Activated naive CD8-positive, alpha-beta T cell (primary cell): ENCODE results near the gene VEGFA.

Source experiments
- H3K27ac Mint-ChIP-seq: one replicate; pipeline ENCODE4 v1.8.0; 2021; ENCODE audit warnings: mixed read lengths
- H3K27me3 Mint-ChIP-seq: one replicate; pipeline ENCODE4 v1.8.0; 2021; ENCODE audit warnings: mixed read lengths
- H3K36me3 Mint-ChIP-seq: one replicate; pipeline ENCODE4 v1.8.0; 2021; ENCODE audit warnings: mixed read lengths
- H3K4me1 Mint-ChIP-seq: one replicate; pipeline ENCODE4 v1.8.0; 2021; ENCODE audit warnings: low read depth, mixed read lengths
- H3K4me3 Mint-ChIP-seq: one replicate; pipeline ENCODE4 v1.8.0; 2021; ENCODE audit warnings: mild to moderate bottlenecking, mixed read lengths
- H3K9me3 Mint-ChIP-seq: one replicate; pipeline ENCODE4 v1.8.0; 2021; ENCODE audit warnings: low read depth, mixed read lengths

VEGFA gene

GRCh38 chr6:43820486-43820885, 50.5 kb downstream of the VEGFA start:
- Mint-ChIP-seq H3K4me3 (no peak overlapping the region), H3K27ac (no peak overlapping the region), H3K9me3 (no peaks in the 10 kb centered on the region), H3K27me3 (peaks cover 5% of the 10 kb centered on the region), H3K4me1 (no peaks in the 10 kb centered on the region), H3K36me3 (no peaks in the 10 kb centered on the region)

DNA sequence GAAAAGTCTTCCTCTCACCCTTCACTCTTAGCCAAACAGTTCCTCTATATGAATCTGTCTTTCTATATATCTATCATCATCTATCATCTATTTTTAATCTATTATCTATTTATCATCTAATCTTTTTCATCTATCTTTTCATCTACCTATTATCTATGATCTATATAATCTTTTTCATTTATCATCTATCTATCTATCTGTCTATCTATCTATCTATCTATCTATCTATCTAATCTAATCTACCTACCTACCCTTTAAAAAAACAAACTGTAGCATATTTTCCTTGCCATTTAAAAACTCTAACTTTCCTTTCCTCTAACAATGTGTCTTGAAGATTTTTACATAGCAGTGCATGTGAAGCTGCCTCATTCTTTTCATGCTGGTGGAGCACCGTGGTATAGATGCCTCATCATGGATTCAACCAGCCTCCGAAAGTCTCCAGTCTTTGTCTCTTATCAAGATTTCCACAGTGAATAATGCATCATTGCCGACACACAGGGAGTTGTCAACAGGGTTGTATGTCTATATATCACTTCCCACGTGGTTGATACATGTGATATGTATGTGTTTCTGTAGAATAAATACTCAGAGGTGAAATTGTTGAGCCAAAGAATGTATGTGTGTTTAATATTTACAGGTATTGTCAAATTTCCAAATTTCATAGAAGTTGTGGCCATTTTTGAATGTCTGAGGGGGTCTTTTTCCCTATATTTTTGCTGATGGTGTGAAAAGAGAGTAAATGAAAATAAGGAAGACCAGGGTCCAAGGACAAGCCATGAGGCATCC, 51.3 kb downstream of the VEGFA start:
- Mint-ChIP-seq H3K27ac (no peak overlapping the region), H3K4me1 (no peaks in the 10 kb centered on the region), H3K9me3 (no peaks in the 10 kb centered on the region), H3K27me3 (peaks cover 5% of the 10 kb centered on the region), H3K36me3 (no peaks in the 10 kb centered on the region), H3K4me3 (no peak overlapping the region)

DNA sequence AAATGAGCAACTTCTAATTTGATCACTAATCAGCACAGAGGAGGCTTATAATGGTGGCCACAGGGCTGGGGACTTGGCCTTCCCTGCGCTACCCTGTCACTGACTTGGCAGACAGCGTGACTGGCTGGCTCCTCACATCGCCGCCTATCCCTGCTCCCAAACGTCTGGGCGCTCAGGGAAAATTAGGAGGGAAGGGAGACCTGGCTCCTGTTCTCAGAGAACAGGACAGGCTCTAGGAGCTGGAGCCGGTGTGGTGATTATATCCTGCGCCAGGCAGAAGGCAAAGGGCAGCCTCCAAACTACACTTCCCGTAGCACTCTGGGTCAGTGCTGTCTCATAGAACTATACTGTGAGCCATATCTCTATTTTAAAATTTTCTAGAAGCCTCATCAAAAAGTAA, 53.4 kb downstream of the VEGFA start:
- H3K9me3 Mint-ChIP-seq: no peaks in the 10 kb centered on the region
- no peak overlapping the region for H3K4me3 Mint-ChIP-seq
- no peaks in the 10 kb centered on the region for H3K4me1 Mint-ChIP-seq
- no peak overlapping the region for H3K27ac Mint-ChIP-seq
- H3K27me3 Mint-ChIP-seq: peaks cover 5% of the 10 kb centered on the region
- no peaks in the 10 kb centered on the region for H3K36me3 Mint-ChIP-seq

GRCh38 chr6:43823879-43824702, 54.1 kb downstream of the VEGFA start:
- H3K27ac Mint-ChIP-seq: no peak overlapping the region
- no peak overlapping the region for H3K4me3 Mint-ChIP-seq
- H3K27me3 Mint-ChIP-seq: peaks cover 3% of the 10 kb centered on the region
- H3K4me1 Mint-ChIP-seq: no peaks in the 10 kb centered on the region
- no peaks in the 10 kb centered on the region for H3K36me3 Mint-ChIP-seq
- H3K9me3 Mint-ChIP-seq: no peaks in the 10 kb centered on the region

DNA sequence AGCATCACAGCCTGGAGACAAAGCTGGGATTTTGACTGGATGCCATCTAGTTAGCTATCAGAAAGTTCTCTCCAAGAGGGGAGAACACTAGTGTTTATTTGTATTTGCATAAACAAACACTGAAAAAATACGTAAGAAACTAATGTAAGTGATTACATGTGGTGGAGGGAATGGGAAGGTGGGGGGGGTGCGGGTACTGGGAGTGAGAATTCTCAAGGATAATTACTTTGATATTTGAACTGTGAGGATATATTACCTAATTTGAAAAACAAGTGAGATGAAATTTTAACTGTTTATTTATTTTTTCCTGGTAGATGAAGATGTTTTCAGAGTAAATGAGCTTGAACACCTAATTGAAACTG, 54.7 kb downstream of the VEGFA start:
- H3K4me3 Mint-ChIP-seq: no peak overlapping the region
- H3K9me3 Mint-ChIP-seq: no peaks in the 10 kb centered on the region
- no peaks in the 10 kb centered on the region for H3K4me1 Mint-ChIP-seq
- peaks cover 6% of the 10 kb centered on the region for H3K27me3 Mint-ChIP-seq
- H3K36me3 Mint-ChIP-seq: no peaks in the 10 kb centered on the region
- no peak overlapping the region for H3K27ac Mint-ChIP-seq

DNA sequence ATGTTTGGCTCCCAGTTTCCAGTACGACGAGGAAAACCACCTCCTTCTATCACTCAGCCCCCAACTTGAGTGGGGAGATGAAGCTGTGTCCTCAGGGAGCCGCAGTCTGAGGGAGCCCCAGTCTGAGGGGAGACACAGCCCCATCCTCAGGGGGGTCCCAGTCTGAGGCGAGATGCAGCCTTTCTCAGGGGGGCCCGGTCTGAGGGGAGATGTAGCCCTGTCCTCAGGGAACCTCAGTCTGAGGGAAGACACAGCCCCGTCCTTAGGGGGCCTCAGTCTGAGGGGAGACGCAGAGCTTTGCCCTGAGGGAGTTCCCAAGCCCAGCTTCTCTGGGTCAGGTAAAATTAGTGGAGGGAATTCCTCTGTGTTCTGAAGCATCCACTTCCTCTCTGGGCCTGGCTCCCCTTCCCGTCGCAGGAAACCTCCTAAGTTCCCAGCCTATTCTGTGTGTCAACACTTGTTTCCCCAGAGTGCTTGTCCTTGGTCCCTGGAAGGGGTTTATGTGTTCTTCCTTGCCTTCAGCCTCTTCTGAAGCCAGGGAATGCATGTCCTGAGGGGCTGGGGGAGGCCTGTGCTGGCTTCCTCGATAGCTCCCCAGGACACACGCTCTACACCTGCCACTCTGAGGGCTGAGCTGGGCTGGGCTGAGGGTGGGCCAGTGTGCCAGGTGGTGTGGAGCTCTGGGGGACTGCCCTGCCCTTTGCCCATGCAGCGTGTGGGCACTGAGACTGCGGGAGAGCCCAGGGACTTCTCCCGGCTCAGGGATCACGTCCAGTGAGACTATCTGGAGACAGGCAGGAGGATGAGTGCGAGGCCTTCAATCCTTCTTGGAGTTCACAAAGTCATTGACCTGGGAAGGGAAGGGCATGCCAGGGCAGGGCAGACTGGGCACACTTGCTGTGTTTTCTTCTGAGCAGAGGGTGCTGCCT, 55.4 kb downstream of the VEGFA start:
- no peaks in the 10 kb centered on the region for H3K4me1 Mint-ChIP-seq
- no peaks in the 10 kb centered on the region for H3K36me3 Mint-ChIP-seq
- H3K9me3 Mint-ChIP-seq: no peaks in the 10 kb centered on the region

DNA sequence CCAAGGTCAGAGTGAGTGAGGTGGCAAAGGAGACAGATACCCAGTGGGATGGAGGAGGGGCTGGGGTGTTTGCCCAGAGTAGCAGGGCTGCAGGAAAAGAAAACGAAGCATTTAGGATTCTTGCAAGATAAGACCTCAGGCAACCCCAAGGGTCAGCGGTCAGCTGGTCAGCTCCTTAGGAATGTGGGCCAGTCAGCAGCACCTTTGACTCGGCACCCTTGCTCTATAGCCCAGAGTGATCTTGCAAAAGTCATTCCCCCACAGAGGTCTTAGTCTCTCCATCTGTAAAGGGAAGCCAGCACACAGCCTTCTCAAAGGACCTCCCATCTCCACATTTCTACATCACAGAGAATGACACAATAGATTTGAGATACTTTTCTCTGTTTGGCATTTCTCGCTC, 56.7 kb downstream of the VEGFA start:
- Mint-ChIP-seq H3K27me3 (peaks cover 3% of the 10 kb centered on the region), H3K27ac (no peak overlapping the region), H3K36me3 (no peaks in the 10 kb centered on the region), H3K4me1 (no peaks in the 10 kb centered on the region), H3K9me3 (no peaks in the 10 kb centered on the region), H3K4me3 (no peak overlapping the region)

More for the DNA sequence above, 55.4 kb downstream of the VEGFA start:
- Mint-ChIP-seq H3K4me3 (no peak overlapping the region), H3K27ac (no peak overlapping the region), H3K27me3 (peaks cover 6% of the 10 kb centered on the region)

- Mint-ChIP-seq H3K4me1 (no peaks in the 10 kb centered on the region), H3K36me3 (no peaks in the 10 kb centered on the region), H3K27ac (no peak overlapping the region), H3K9me3 (no peaks in the 10 kb centered on the region), H3K27me3 (peaks cover 3% of the 10 kb centered on the region), H3K4me3 (no peak overlapping the region)
Observed at GRCh38 chr6:43827898-43828297, 57.9 kb downstream of the VEGFA start.

GRCh38 chr6:43828711-43829110, 58.7 kb downstream of the VEGFA start:
- H3K27ac Mint-ChIP-seq: no peak overlapping the region
- no peaks in the 10 kb centered on the region for H3K36me3 Mint-ChIP-seq
- no peak overlapping the region for H3K4me3 Mint-ChIP-seq
- no peaks in the 10 kb centered on the region for H3K4me1 Mint-ChIP-seq
- peaks cover 3% of the 10 kb centered on the region for H3K27me3 Mint-ChIP-seq
- no peaks in the 10 kb centered on the region for H3K9me3 Mint-ChIP-seq

- Mint-ChIP-seq H3K36me3 (no peaks in the 10 kb centered on the region), H3K4me3 (no peak overlapping the region), H3K9me3 (no peaks in the 10 kb centered on the region), H3K4me1 (no peaks in the 10 kb centered on the region), H3K27me3 (peaks cover 3% of the 10 kb centered on the region), H3K27ac (no peak overlapping the region)
Observed at GRCh38 chr6:43829470-43829869, 59.5 kb downstream of the VEGFA start.

DNA sequence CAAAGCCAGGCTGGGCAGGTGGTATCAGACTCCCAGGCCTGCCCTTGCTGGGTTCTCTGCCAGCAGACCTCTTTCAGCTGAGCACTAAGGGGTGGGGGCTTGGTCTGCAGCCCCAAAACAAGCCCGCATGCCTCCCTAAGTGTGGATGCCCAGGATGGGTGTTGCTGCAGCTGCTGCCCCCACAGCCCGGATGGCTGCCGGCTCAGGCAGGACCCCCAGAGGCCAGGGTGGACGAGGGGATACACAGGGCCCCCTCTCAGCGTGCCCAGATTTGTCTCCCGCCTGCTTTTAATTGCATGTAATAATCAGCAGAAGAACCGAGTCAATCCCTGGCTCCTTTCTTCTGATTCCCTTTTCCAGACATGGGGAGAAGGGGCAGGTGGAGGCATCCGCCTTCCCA, 60.8 kb downstream of the VEGFA start:
- Mint-ChIP-seq H3K4me1 (no peaks in the 10 kb centered on the region), H3K4me3 (no peak overlapping the region), H3K36me3 (no peaks in the 10 kb centered on the region), H3K9me3 (no peaks in the 10 kb centered on the region), H3K27me3 (peaks cover 3% of the 10 kb centered on the region), H3K27ac (no peak overlapping the region)

DNA sequence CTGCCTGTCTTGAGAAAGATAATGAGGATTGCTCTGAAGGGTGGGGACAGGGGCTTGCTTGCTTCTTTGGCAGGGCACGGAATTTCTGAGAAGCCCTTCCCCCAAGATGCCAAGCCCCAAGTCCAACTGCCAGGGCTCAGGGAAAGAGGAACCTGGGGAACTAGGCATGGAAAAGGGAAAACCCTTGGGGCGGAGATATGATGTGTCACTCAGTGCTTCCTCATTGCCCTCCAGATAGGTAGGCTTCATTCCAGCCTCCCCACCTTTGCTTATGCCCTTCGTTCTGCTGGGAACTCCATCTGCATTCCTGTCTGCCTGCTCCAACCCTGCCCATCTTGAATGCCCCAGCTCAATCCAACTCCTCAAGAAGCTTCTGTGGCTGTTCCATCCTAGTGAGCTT, 61.2 kb downstream of the VEGFA start:
- Mint-ChIP-seq H3K36me3 (no peaks in the 10 kb centered on the region), H3K4me1 (no peaks in the 10 kb centered on the region), H3K27me3 (peaks cover 3% of the 10 kb centered on the region), H3K27ac (no peak overlapping the region), H3K4me3 (no peak overlapping the region), H3K9me3 (no peaks in the 10 kb centered on the region)

GRCh38 chr6:43833223-43833995, 63.4 kb downstream of the VEGFA start:
- Mint-ChIP-seq H3K27me3 (peaks cover 3% of the 10 kb centered on the region), H3K9me3 (no peaks in the 10 kb centered on the region), H3K27ac (no peak overlapping the region), H3K4me1 (no peaks in the 10 kb centered on the region), H3K4me3 (no peak overlapping the region), H3K36me3 (no peaks in the 10 kb centered on the region)

GRCh38 chr6:43833996-43834390, 64.0 kb downstream of the VEGFA start:
- H3K27me3 Mint-ChIP-seq: peaks cover 3% of the 10 kb centered on the region

More at GRCh38 chr6:43833996-43834390, 64.0 kb downstream of the VEGFA start:
- no peak overlapping the region for H3K27ac Mint-ChIP-seq
- H3K4me1 Mint-ChIP-seq: no peaks in the 10 kb centered on the region
- no peak overlapping the region for H3K4me3 Mint-ChIP-seq
- no peaks in the 10 kb centered on the region for H3K9me3 Mint-ChIP-seq
- H3K36me3 Mint-ChIP-seq: no peaks in the 10 kb centered on the region
